DND-41 (cell line): ENCODE measurements around the gene TRIM2.

Experiments
- EZH2 ChIP-seq: IDR thresholded peaks from 3 replicates; pipeline ENCODE4 v1.6.1; 2012; ENCODE audit warnings: borderline replicate concordance, low read depth, mild to moderate bottlenecking, moderate library complexity, low read length, inconsistent platforms; ENCODE audit not compliant: severe bottlenecking
- TF ChIP-seq, protein P1 (sequence below): IDR thresholded peaks from 2 replicates; pipeline ENCODE4 v1.5.1; 2012; ENCODE audit warnings: borderline replicate concordance, low read length, moderate library complexity, mild to moderate bottlenecking; ENCODE audit not compliant: poor library complexity, severe bottlenecking; ENCODE audit errors: extremely low read depth

DNA sequence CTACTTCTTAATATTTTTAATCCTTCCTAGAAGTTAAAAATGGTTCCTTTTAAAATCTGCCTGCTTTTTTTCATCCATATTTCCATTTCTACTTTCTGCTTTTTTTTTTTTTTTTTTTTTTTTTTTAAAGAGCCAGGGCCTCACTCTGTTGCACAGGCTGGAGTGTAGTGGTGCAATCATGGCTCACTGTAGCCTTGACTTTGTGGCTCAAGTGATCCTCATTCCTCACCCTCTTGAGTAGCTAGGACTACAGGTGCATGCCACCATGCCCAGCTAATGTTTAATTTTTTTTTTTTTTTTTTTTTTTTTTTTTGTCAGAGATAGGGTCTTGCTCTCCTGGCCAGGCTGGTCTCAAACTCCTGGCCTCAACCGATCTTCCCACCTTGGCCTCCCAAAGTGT is 179.9 kb downstream of the TRIM2 start:
- TF ChIP-seq EZH2: no peak
- TF ChIP-seq, protein P1, sequence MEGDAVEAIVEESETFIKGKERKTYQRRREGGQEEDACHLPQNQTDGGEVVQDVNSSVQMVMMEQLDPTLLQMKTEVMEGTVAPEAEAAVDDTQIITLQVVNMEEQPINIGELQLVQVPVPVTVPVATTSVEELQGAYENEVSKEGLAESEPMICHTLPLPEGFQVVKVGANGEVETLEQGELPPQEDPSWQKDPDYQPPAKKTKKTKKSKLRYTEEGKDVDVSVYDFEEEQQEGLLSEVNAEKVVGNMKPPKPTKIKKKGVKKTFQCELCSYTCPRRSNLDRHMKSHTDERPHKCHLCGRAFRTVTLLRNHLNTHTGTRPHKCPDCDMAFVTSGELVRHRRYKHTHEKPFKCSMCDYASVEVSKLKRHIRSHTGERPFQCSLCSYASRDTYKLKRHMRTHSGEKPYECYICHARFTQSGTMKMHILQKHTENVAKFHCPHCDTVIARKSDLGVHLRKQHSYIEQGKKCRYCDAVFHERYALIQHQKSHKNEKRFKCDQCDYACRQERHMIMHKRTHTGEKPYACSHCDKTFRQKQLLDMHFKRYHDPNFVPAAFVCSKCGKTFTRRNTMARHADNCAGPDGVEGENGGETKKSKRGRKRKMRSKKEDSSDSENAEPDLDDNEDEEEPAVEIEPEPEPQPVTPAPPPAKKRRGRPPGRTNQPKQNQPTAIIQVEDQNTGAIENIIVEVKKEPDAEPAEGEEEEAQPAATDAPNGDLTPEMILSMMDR: no peak
